IMR-90 (cell line): ENCODE data around the gene CATSPER3. TPM values are rescaled to one million over a fixed set of nuclear protein-coding genes. Genes with fewer than 3 reads are reported as not detected.

ENCODE experiments used
- ATAC-seq: fragments of 200-7000 bp; cut with Tn5 transposase; 2 replicates; pipeline ENCODE4 v1.9.1; 2020; ENCODE audit warnings: low read depth, mild to moderate bottlenecking, moderate library complexity
- BruUV-seq: library from RNA; stranded (reverse); fragments of 400-500 nt; replicated peaks from 2 replicates; lab custom pipeline; 2021; lab: Mats Ljungman, UMichigan
- CTCF ChIA-PET: fragments of 300-600 bp; formaldehyde crosslinking; extraction: SDS; loops from one replicate; lab custom pipeline; 2021; ENCODE audit warnings: antibody characterized with exemption; lab: Yijun Ruan, JAX
- POLR2A ChIA-PET: fragments of 300-600 bp; sonication (Branson Sonifier 250); formaldehyde crosslinking; loops from one replicate; lab custom pipeline; 2022; ENCODE audit warnings: antibody characterized with exemption; ENCODE audit not compliant: unreplicated experiment; lab: Charles Lee
- DNase-seq: peaks from one replicate; pipeline ENCODE4 v3.0.0; 2013
- H2AFZ ChIP-seq: replicated peaks from 2 replicates; pipeline ENCODE3; 2013; ENCODE audit warnings: low read length, mild to moderate bottlenecking; ENCODE audit not compliant: poor library complexity
- H2AK5ac ChIP-seq: 2 replicates; pipeline ENCODE4 v1.6.1; 2013; ENCODE audit warnings: low read depth, low read length, inconsistent platforms
- H2AK9ac ChIP-seq: replicated peaks from 2 replicates; pipeline ENCODE3; 2013; ENCODE audit warnings: mild to moderate bottlenecking, low read depth, low read length, moderate library complexity; ENCODE audit not compliant: poor library complexity
- H2BK120ac ChIP-seq: 2 replicates; pipeline ENCODE4 v1.6.1; 2013; ENCODE audit warnings: low read depth, low read length, inconsistent platforms
- H2BK15ac ChIP-seq: 3 replicates; pipeline ENCODE4 v1.6.1; 2013; ENCODE audit warnings: low read depth, low read length, inconsistent platforms
- H2BK20ac ChIP-seq: 2 replicates; pipeline ENCODE4 v1.6.1; 2013; ENCODE audit warnings: low read depth, mild to moderate bottlenecking, inconsistent platforms, low read length, moderate library complexity
- H2BK5ac ChIP-seq: 2 replicates; pipeline ENCODE4 v1.6.1; 2013; ENCODE audit warnings: mild to moderate bottlenecking, low read depth, low read length, inconsistent platforms; ENCODE audit not compliant: poor library complexity, severe bottlenecking
- H3K14ac ChIP-seq: replicated peaks from 2 replicates; pipeline ENCODE4 v1.6.1; 2013; ENCODE audit warnings: low read depth, low read length, inconsistent platforms
- H3K18ac ChIP-seq: 2 replicates; pipeline ENCODE4 v1.6.1; 2013; ENCODE audit warnings: low read depth, low read length, control low read depth
- H3K23ac ChIP-seq: 2 replicates; pipeline ENCODE4 v1.6.1; 2013; ENCODE audit warnings: low read depth, low read length, inconsistent platforms
- H3K27ac ChIP-seq: 2 replicates; pipeline ENCODE4 v1.5.1; 2013; ENCODE audit warnings: mild to moderate bottlenecking, control low read depth, low read length; ENCODE audit not compliant: insufficient read depth
- H3K27me3 ChIP-seq: 2 replicates; pipeline ENCODE4 v1.6.1; 2013; ENCODE audit warnings: low read length; ENCODE audit not compliant: control insufficient read depth, insufficient read depth
- H3K36me3 ChIP-seq: 2 replicates; pipeline ENCODE4 v1.6.1; 2013; ENCODE audit warnings: low read length, mixed read lengths; ENCODE audit not compliant: control insufficient read depth, insufficient read depth
- H3K4ac ChIP-seq: 2 replicates; pipeline ENCODE4 v1.6.1; 2013; ENCODE audit warnings: low read depth, low read length, inconsistent platforms
- H3K4me1 ChIP-seq: 2 replicates; pipeline ENCODE4 v1.6.1; 2013; ENCODE audit warnings: low read length, mixed read lengths; ENCODE audit not compliant: control insufficient read depth, insufficient read depth
- H3K4me2 ChIP-seq: 2 replicates; pipeline ENCODE4 v1.6.1; 2013; ENCODE audit warnings: low read depth, mild to moderate bottlenecking, control low read depth, low read length, moderate library complexity
- H3K4me3 ChIP-seq: 2 replicates; pipeline ENCODE4 v1.5.1; 2013; ENCODE audit warnings: low read depth, mild to moderate bottlenecking, control low read depth, low read length, moderate library complexity; ENCODE audit not compliant: insufficient read depth
- H3K56ac ChIP-seq: 2 replicates; pipeline ENCODE4 v1.6.1; 2013; ENCODE audit warnings: low read length, inconsistent platforms; ENCODE audit not compliant: insufficient read depth; ENCODE audit errors: extremely low read depth
- H3K79me1 ChIP-seq, 2 experiments: 2 replicates each; pipeline ENCODE4 v1.6.1; 2013; ENCODE audit warnings: low read length in 2 of 2, inconsistent platforms in 1 of 2, low read depth in 1 of 2
- H3K9ac ChIP-seq: 2 replicates; pipeline ENCODE4 v1.6.1; 2013; ENCODE audit warnings: low read depth, low read length, control low read depth
- H3K9me1 ChIP-seq: 2 replicates; pipeline ENCODE4 v1.6.1; 2013; ENCODE audit warnings: low read length, inconsistent platforms; ENCODE audit not compliant: insufficient read depth
- H3K9me3 ChIP-seq: 2 replicates; pipeline ENCODE4 v1.6.1; 2013; ENCODE audit warnings: low read length; ENCODE audit not compliant: control insufficient read depth, insufficient read depth
- H4K20me1 ChIP-seq: 2 replicates; pipeline ENCODE4 v1.6.1; 2013; ENCODE audit warnings: low read length, inconsistent platforms; ENCODE audit not compliant: insufficient read depth
- H4K5ac ChIP-seq: 2 replicates; pipeline ENCODE4 v1.6.1; 2013; ENCODE audit warnings: mild to moderate bottlenecking, low read depth, low read length, control low read depth
- H4K8ac ChIP-seq, 2 experiments: 2 replicates each; pipeline ENCODE4 v1.6.1; 2013; ENCODE audit warnings: low read depth in 2 of 2, low read length in 2 of 2, control low read depth in 1 of 2, inconsistent platforms in 1 of 2
- H4K91ac ChIP-seq: 2 replicates; pipeline ENCODE4 v1.6.1; 2013; ENCODE audit warnings: low read depth, low read length, inconsistent platforms; ENCODE audit not compliant: insufficient read depth
- BHLHE40 ChIP-seq: fragments of 150-350 bp; IDR thresholded peaks from 2 replicates; pipeline ENCODE4 v1.6.1; 2016; ENCODE audit warnings: mild to moderate bottlenecking, low read depth, low read length
- CHD1 ChIP-seq: IDR thresholded peaks from 2 replicates; pipeline ENCODE4 v1.6.1; 2012; ENCODE audit warnings: low read depth, low read length, improper control_type of control experiment
- CTCF ChIP-seq: conservative IDR thresholded peaks from 2 replicates; pipeline ENCODE4 v1.5.1; 2012; ENCODE audit warnings: mild to moderate bottlenecking, low read depth, low read length, improper control_type of control experiment
- FOS ChIP-seq: fragments of 150-350 bp; IDR thresholded peaks from 2 replicates; pipeline ENCODE4 v1.6.1; 2016; ENCODE audit warnings: low read depth, low read length
- MAFK ChIP-seq: IDR thresholded peaks from 2 replicates; pipeline ENCODE4 v1.6.1; 2012; ENCODE audit warnings: low read depth, low read length, improper control_type of control experiment
- MAZ ChIP-seq: IDR thresholded peaks from 2 replicates; pipeline ENCODE4 v1.6.1; 2012; ENCODE audit warnings: low read depth, mild to moderate bottlenecking, low read length, improper control_type of control experiment, moderate library complexity, borderline replicate concordance
- MXI1 ChIP-seq: IDR thresholded peaks from 2 replicates; pipeline ENCODE4 v1.6.1; 2012; ENCODE audit warnings: low read depth, mild to moderate bottlenecking, low read length, moderate library complexity, borderline replicate concordance
- NFE2L2 ChIP-seq: fragments of 150-350 bp; IDR thresholded peaks from 2 replicates; pipeline ENCODE4 v1.6.1; 2016; ENCODE audit warnings: low read depth, mild to moderate bottlenecking, low read length
- POLR2A ChIP-seq: IDR thresholded peaks from 2 replicates; pipeline ENCODE4 v1.6.1; 2012; ENCODE audit warnings: mild to moderate bottlenecking, low read depth, low read length
- RCOR1 ChIP-seq: IDR thresholded peaks from 2 replicates; pipeline ENCODE4 v1.6.1; 2012; ENCODE audit warnings: mild to moderate bottlenecking, low read length, improper control_type of control experiment; ENCODE audit not compliant: insufficient replicate concordance
- RFX5 ChIP-seq: IDR thresholded peaks from 2 replicates; pipeline ENCODE4 v1.8.0; 2012; ENCODE audit warnings: low read depth, mild to moderate bottlenecking, low read length, moderate library complexity
- SMC3 ChIP-seq: fragments of 150-350 bp; IDR thresholded peaks from 2 replicates; pipeline ENCODE4 v1.6.1; 2016; ENCODE audit warnings: low read depth, mild to moderate bottlenecking, antibody characterized with exemption, low read length, moderate library complexity
- WGBS, 2 experiments: methylation state at CpG; one replicate each; pipeline versions ENCODE4 v1.1.5 to v1.1.7; 2013; ENCODE audit warnings: missing lambda C conversion rate in 2 of 2; ENCODE audit not compliant: insufficient read length in 1 of 2; ENCODE audit errors: extremely low coverage in 2 of 2; 5-methylcytosine and 5-hydroxymethylcytosine counted together
- dilution Hi-C: fragments of 300-500 bp; cut with HindIII; formaldehyde crosslinking; loops from one replicate; pipeline ENCODE4 v1.14.3; 2018; ENCODE audit warnings: low sequenced_read_pairs; ENCODE audit not compliant: unreplicated experiment
- in situ Hi-C: fragments of 300-500 bp; cut with MboI; formaldehyde crosslinking; loops from 3 replicates; pipeline ENCODE4 v1.14.3; 2019; ENCODE audit warnings: low sequenced_read_pairs, inconsistent platforms, mixed read lengths
- intact Hi-C: fragments of 100-400 bp; cut with micrococcal nuclease; formaldehyde crosslinking; loops from 2 replicates; pipeline ENCODE4 v1.10.0; 2022
- polyA plus RNA-seq, 3 experiments: library from polyadenylated mRNA; depleted of rRNA; stranded (reverse); fragments of >200 nt; gene quantifications; 2 replicates each; pipeline ENCODE4 v1.2.3, GENCODE V29; 2012; ENCODE audit warnings: low replicate concordance in 1 of 3
- total RNA-seq: library from RNA; depleted of rRNA; stranded (reverse); fragments of >200 nt; gene quantifications from 2 replicates; pipeline ENCODE4 v1.2.3, GENCODE V29; 2012
- TF ChIP-seq, protein P1 (sequence below): fragments of 150-350 bp; IDR thresholded peaks from 2 replicates; pipeline ENCODE4 v1.6.1; 2017; ENCODE audit warnings: mild to moderate bottlenecking, antibody characterized with exemption, low read length, low read depth

The CATSPER3 gene
- total and polyA plus RNA-seq, 2 of the 4 experiments (the other 2 are of a cell fraction) = under 0.01 to 0.12 TPM

DNA sequence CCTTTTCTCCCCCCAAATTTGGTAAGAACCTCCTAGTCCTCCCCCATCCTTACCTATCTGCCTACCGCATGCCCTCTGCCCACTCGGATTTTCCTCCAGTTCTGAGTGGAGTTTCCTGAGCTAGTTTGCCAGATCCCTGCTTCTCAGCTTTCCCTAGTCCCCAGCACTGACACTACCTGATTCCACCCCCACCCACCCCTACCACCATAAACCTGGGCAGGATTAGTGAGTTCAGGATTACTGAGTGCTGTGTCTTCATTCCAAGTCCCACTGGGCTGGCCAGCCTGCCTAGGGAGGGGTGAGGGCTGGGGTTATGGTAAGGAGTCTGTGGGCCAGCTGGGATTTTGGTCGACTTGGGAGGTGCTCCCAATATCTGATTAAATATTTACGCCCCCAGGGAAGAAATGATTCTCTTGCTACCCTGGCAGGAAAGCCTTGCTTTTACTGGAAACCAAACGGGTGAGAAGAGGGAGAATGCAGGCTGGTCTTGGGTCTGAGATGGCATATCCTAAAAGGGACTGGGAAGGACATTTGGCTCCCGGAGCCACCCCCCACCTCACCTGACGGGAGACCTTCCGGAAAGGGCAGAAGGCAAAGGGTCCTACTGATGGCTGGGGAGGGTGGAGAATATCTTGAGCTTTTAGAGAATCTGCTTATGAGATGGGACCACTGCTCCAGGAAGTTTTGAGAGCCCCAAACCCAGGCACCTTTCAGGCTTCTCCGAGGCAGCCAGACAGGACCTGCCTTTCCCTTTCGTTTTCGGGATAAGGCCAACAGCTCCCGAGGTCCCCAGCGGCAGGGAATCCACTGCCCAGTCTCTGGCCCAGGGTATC lies 62.6 kb downstream of the CATSPER3 start:
- Histone ChIP-seq H4K8ac (no peak overlapping the region; a peak in 2 of 4 replicates), H3K79me1 (peaks cover 7 to 49% of the 10 kb centered on the region in 2 experiments), H3K27me3 (no peaks in the 10 kb centered on the region), H3K36me3 (peaks cover 45% of the 10 kb centered on the region), H3K18ac (no peak overlapping the region; the same call in 1 of the 2 replicates), H3K4ac (peak overlapping the region; percentile 24), H4K91ac (no peak overlapping the region; the same call in 1 of the 2 replicates), H2BK20ac (no peak overlapping the region), H3K9me1 (peaks cover 7% of the 10 kb centered on the region), H4K20me1 (peaks cover 35% of the 10 kb centered on the region), H2AFZ (no peak overlapping the region), H3K9ac (peak overlapping the region; percentile 95), H3K23ac (peak overlapping the region; percentile 76; the same call in 1 of the 2 replicates), H3K4me1 (peaks cover 28% of the 10 kb centered on the region; the same call in 1 of the 2 replicates), H3K56ac (no peak overlapping the region; the same call in 1 of the 2 replicates), H2BK120ac (no peak overlapping the region), H3K4me3 (peak overlapping the region; percentile 60), H3K14ac (peak overlapping the region; percentile 34; the same call in 1 of the 2 replicates), H2AK5ac (peak overlapping the region; percentile 20; the same call in 1 of the 2 replicates), H2BK15ac (no peak overlapping the region), H4K5ac (peak overlapping the region; percentile 16; the same call in 1 of the 2 replicates), H2AK9ac (peak overlapping the region; percentile 60), H3K9me3 (peaks cover 7% of the 10 kb centered on the region), H3K27ac (peak overlapping the region; percentile 91; the same call in 1 of the 2 replicates), H3K4me2 (peak overlapping the region; percentile 88), H2BK5ac (no peak overlapping the region)
- WGBS, 2 experiments = 83% methylated on average over 1 of the region's 13 CpGs; no CpG with 5 or more reads in 1 of the 2 experiments
- DNase-seq (no peak), ATAC-seq (no peak)
- in situ Hi-C loops = no loop called here
- no TSS peak for BruUV-seq
- dilution Hi-C loops = no loop called here
- intact Hi-C loops = loop anchor here (5.0 kb wide), 2 partner anchors 177 to 232 kb away; no protein-coding TSS in a partner anchor
- ChIA-PET CTCF (no interaction called here), POLR2A (no interaction called here)
- TF ChIP-seq BHLHE40 (no peak), RCOR1 (no peak), NFE2L2 (no peak), POLR2A (no peak), MXI1 (no peak), FOS (no peak), RFX5 (no peak), CTCF (no peak), SMC3 (no peak), MAZ (no peak), CHD1 (no peak), MAFK (no peak)
- TF ChIP-seq, protein P1, sequence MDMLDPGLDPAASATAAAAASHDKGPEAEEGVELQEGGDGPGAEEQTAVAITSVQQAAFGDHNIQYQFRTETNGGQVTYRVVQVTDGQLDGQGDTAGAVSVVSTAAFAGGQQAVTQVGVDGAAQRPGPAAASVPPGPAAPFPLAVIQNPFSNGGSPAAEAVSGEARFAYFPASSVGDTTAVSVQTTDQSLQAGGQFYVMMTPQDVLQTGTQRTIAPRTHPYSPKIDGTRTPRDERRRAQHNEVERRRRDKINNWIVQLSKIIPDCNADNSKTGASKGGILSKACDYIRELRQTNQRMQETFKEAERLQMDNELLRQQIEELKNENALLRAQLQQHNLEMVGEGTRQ = no peak
